ENCODE measurements around the gene MALRD1. TPM values are rescaled to one million over a fixed set of nuclear protein-coding genes. Genes with fewer than 3 reads are reported as not detected.

The MALRD1 gene
- total RNA-seq, 1 experiment from 2014 or later, result 0.50 TPM

- POLR2A ChIA-PET, result no interaction called here
- no peaks in the 10 kb centered on the region for H3K36me3 Mint-ChIP-seq
- ATAC-seq, result no peak
- no peaks in the 10 kb centered on the region for H3K9me3 Mint-ChIP-seq
- no peak overlapping the region for H3K27ac Mint-ChIP-seq
- H3K4me3 Mint-ChIP-seq, result no peak overlapping the region
- H3K4me1 Mint-ChIP-seq, result peaks cover 9% of the 10 kb centered on the region
- CTCF ChIA-PET, result interaction anchor here (0.7 kb wide), 1 partner anchor 155 kb away, joined by 4 read pairs; no protein-coding TSS in a partner anchor
- no peak for DNase-seq (ENCODE audit: low spot score)
- no peak for TF ChIP-seq KAT7 (CRISPR knock-in tag; IDR thresholded peaks at IDR 0.05; ENCODE audit: borderline replicate concordance)
- no peak for TF ChIP-seq ZNF396 (CRISPR knock-in tag; IDR thresholded peaks at IDR 0.05; ENCODE audit: borderline replicate concordance)
- no peak for TF ChIP-seq AFF4 (CRISPR knock-in tag; IDR thresholded peaks at IDR 0.05; ENCODE audit: borderline replicate concordance)
- TF ChIP-seq MXD4 (CRISPR knock-in tag; IDR thresholded peaks at IDR 0.05; ENCODE audit: borderline replicate concordance), result no peak
- TF ChIP-seq TEAD1 (CRISPR knock-in tag; IDR thresholded peaks at IDR 0.05), result no peak
- no peak for TF ChIP-seq MYBL2 (CRISPR knock-in tag; IDR thresholded peaks at IDR 0.05)
- no peak for TF ChIP-seq PRRX2 (CRISPR knock-in tag; IDR thresholded peaks at IDR 0.05)
- no peak for TF ChIP-seq ZNF281 (CRISPR knock-in tag; IDR thresholded peaks at IDR 0.05)
- no peak for TF ChIP-seq ZBTB21 (CRISPR knock-in tag; IDR thresholded peaks at IDR 0.05; ENCODE audit: borderline replicate concordance)
- TF ChIP-seq SMAD3 (CRISPR knock-in tag; IDR thresholded peaks at IDR 0.05; ENCODE audit: borderline replicate concordance), result no peak
- no peak for TF ChIP-seq ARID4B (CRISPR knock-in tag; IDR thresholded peaks at IDR 0.05; ENCODE audit: borderline replicate concordance)
- no peak for TF ChIP-seq USF1 (CRISPR knock-in tag; IDR thresholded peaks at IDR 0.05)
- H3K27me3 Mint-ChIP-seq (ENCODE audit: low read depth), result no peaks in the 10 kb centered on the region
These were observed 585.6 kb downstream of the MALRD1 start for GRCh38 chr10:19634163-19634562.

- Mint-ChIP-seq H3K4me1 (no peaks in the 10 kb centered on the region), H3K4me3 (no peak overlapping the region), H3K27me3 (ENCODE audit: low read depth) (no peaks in the 10 kb centered on the region), H3K27ac (no peak overlapping the region), H3K36me3 (no peaks in the 10 kb centered on the region), H3K9me3 (peaks cover 4% of the 10 kb centered on the region; the same call in 1 of the 2 replicates)
- CTCF ChIA-PET, result no interaction called here
- DNase-seq (ENCODE audit: low spot score) (no peak), ATAC-seq (no peak)
- no peak for TF ChIP-seq TEAD1 (CRISPR knock-in tag; IDR thresholded peaks at IDR 0.05)
- no peak for TF ChIP-seq ETV6 (CRISPR knock-in tag; IDR thresholded peaks at IDR 0.05)
- POLR2A ChIA-PET, result interaction anchor here (0.6 kb wide), 1 partner anchor 40 kb away, joined by 4 read pairs; no protein-coding TSS in a partner anchor
These were observed 589.7 kb downstream of the MALRD1 start for GRCh38 chr10:19638182-19638895.
